Measurements from ENCODE around the gene AAMDC.

The AAMDC gene

DNA sequence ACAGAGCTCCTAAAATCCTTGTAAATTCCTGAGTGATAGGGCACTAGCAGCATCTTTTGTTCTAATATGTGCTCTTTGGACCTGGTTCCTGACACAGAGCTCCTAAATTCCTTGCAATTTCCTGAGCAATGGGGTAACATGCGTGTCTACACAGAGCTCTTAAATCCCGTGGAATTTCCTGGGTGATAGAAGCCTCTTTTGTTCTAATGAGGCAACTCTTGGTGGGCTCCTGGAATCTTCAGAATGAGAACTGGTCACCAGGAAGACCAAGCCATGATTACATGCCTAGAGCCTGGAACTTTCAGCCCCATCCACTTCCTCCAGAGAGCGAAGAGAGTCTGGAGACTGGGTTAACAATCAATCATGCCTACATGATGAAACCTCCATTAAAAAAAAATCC, 19.5 kb upstream of the AAMDC start:
- no peak for TF ChIP-seq GATA3 (IDR thresholded peaks at IDR 0.05; ENCODE audit: low read depth, low read length)
- TF ChIP-seq GATA2 (IDR thresholded peaks at IDR 0.05; ENCODE audit: low read depth, low read length) = no peak

DNA sequence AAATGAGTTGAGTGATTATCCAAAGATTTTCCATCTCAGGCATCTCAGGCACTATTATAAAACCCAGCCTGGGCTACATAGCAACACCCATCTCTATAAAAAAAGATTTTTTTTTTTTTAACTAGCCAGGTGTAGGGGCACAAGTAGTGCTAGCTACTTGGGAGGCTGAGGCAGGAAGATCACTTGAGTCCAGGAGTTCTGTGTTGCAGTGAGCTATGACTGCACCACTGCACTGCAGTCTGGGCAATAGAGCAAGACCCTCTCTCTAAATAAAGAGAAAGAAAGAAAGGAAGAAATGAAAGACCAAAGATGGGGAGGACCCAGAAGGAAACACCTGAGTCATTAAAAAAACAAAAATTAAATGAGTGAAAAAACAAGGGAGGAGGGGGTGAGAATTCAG, 14.5 kb upstream of the AAMDC start:
- no peak for TF ChIP-seq GATA3 (IDR thresholded peaks at IDR 0.05; ENCODE audit: low read depth, low read length)
- TF ChIP-seq GATA2 (IDR thresholded peaks at IDR 0.05; ENCODE audit: low read depth, low read length) = no peak

DNA sequence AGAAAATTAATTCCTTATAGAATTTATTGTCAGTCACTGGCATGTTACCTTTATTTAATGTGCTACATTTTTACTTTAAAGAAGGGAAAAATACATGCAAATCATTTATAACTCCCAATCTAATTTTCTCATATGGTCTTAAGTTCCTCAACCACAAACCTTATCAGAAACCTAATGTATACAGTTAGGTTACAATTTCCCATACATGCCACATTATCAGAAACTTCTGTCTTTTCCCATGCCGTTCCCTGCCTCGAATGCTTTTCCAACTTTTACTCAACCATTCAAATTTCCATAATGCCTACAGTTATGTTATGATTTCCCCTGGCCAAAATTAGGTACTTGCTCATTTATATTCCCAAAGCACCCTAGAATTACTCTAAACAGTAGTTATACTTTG, 14.0 kb upstream of the AAMDC start:
- TF ChIP-seq GATA2 (IDR thresholded peaks at IDR 0.05; ENCODE audit: low read depth, low read length) = no peak
- TF ChIP-seq GATA3 (IDR thresholded peaks at IDR 0.05; ENCODE audit: low read depth, low read length) = no peak

DNA sequence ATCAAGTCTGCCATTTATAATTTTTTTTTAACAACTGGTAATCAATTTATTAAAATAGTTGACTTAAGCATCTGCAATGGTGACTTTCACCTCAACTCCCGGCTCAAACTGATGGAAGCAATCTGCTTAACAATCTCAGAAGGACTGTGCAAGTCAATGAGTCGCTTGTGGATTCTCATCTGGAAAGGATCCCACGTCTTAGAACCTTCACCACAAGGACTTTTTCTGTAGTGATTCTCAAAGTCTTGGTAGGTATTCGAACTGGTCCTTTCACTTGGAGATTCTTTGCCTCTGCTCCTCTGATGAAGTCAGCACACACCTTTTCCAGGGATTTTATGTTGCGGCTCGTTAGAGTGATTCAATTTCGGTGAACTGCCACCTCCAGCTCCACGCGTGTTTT, 7.7 kb upstream of the AAMDC start:
- TF ChIP-seq GATA3 (IDR thresholded peaks at IDR 0.05; ENCODE audit: low read depth, low read length) = no peak
- no peak for TF ChIP-seq GATA2 (IDR thresholded peaks at IDR 0.05; ENCODE audit: low read depth, low read length)

DNA sequence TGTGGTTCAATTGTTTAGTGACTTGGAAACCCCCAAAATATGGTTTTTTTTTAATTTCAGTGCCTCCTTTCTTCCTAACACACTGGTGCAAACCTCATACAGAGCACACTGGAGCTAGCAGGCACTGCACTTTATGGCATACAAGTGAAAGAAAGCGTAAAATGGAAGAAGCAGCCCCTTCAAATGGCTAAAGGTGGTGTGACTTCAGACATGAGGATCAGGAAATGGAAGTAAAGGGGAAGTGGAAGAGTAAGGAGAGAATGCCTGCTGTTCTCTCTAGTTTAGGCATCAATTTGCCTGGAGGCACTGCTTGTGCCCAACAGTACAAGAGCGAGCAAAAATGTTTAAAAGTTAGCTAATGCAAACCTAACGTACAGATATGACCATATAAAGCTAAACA, 6.1 kb upstream of the AAMDC start:
- TF ChIP-seq GATA2 (IDR thresholded peaks at IDR 0.05; ENCODE audit: low read depth, low read length) = no peak
- no peak for TF ChIP-seq GATA3 (IDR thresholded peaks at IDR 0.05; ENCODE audit: low read depth, low read length)

DNA sequence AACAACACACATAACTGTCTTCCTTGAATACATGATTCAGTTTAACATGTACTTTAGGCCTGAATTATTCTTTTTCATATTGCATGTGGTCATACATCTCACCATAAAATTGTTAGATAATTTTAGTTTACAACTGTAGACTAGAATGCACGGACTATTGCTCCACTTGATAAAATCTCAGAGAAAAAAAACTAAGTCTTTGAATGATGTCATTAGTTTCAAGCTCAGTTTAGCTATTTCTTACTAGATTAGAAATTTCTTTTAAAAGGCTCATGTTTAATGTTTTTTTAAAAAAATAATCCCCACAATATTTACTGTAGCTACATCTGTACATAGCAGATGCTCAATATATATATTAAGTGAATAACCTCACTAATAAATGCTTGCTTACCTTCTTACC, 5.5 kb upstream of the AAMDC start:
- TF ChIP-seq GATA2 (IDR thresholded peaks at IDR 0.05; ENCODE audit: low read depth, low read length) (no peak), GATA3 (IDR thresholded peaks at IDR 0.05; ENCODE audit: low read depth, low read length) (no peak)

DNA sequence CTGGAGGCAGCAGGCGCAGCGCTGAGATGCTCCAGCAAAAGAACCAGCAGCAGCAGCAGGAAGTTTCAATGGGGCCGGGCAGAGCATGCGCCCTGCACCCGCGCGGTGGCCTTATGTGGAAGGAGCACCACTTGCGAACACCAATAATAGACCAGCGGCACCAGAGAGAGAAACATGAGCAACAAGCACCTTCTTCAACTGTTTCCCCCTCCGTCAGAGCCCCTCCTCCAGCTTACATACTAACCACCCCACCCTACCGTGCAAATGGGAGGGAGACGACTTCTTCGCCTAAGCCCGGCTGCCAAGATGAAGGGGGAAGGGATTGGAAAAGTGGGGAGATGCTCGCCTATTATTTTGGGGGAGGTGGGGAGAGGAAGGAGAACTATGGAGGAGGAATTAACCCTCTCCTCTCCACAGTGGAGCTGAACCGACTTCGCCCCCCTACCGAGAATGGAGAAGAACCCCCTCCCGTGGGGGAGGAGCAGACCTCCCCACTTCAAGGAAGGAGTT, 1.5 kb upstream of the AAMDC start:
- TF ChIP-seq GATA2 (IDR thresholded peaks at IDR 0.05; ENCODE audit: low read depth, low read length) (no peak), GATA3 (IDR thresholded peaks at IDR 0.05; ENCODE audit: low read depth, low read length) (no peak)

DNA sequence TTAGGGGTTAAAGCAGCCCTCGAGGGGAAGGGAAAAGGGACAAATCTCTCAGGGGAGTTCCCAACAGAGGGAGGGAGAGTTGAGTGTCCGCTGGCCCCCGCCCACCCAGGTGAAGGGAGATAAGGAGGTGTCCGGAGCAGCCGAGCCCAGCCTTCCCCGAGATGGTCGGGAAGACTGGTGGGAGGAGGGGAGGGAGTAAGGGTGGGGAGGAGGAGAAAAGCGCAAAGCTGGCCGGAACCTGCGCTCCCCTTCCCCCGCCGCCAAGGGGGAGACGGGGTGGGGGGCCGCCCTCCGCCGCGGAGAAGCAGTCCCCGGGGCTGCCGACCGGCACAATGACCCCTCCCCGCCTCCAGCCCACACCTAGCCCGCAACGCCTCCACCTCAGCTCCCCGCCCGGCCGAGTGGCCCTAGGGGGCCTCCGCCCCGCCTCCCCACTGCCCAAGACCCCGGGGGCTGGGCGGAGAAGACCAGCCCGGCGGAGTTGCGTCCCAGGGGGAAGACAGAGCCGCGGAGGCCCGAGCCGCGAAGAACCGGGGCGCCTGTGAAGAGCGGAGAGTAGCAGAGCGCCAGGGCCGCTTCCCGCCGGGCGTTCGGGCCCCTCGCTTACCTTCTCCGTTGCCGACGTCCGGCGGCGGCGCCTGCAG, 901 bp upstream of the AAMDC start:
- TF ChIP-seq GATA3 (IDR thresholded peaks at IDR 0.05; ENCODE audit: low read depth, low read length) = no peak
- no peak for TF ChIP-seq GATA2 (IDR thresholded peaks at IDR 0.05; ENCODE audit: low read depth, low read length)

DNA sequence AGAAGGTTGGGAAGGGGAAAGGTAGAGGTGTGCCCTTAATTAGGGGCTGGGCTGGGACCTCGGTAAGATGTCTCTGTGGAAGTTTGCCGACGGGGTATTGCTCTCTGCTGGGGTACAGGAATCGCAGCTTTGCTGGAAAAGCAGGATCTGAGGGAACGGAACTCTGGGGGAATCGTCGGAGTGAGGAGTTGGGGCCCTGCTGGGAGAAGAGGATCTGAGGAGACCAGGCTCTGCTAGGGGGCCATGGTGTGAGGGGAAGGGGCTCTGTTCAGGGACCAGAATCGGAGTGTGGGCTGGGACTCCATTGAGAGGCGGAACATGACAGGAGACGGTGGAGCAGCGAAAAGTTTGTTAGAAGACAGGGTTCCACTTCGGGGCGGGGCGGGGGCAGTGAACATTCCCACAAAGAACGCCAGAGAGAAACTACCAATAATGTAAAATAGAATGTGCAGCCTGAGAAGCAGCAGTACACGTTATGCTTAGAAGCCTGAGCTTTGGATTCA, 456 bp downstream of the AAMDC start:
- TF ChIP-seq GATA3 (IDR thresholded peaks at IDR 0.05; ENCODE audit: low read depth, low read length) (no peak), GATA2 (IDR thresholded peaks at IDR 0.05; ENCODE audit: low read depth, low read length) (no peak)

DNA sequence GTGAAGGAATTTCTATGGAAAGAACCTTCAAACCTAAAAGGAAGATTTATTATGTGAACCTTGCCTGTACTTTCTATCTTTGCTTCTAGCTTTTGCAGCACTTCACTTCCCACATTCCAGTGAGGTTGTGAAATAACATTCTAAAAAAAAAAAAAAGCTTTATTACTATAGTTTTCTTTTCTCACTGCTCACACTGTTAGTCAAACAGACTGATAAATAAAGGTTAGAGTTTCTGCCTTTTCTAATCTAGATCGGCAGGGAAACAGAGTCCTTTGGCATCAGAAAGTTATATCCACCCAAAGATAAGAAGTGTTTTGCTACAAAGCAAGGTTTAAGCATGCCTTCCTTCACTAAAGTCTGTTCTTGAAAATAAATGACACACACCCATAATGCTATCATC, 2.8 kb downstream of the AAMDC start:
- no peak for TF ChIP-seq GATA2 (IDR thresholded peaks at IDR 0.05; ENCODE audit: low read depth, low read length)
- TF ChIP-seq GATA3 (IDR thresholded peaks at IDR 0.05; ENCODE audit: low read depth, low read length) = no peak

DNA sequence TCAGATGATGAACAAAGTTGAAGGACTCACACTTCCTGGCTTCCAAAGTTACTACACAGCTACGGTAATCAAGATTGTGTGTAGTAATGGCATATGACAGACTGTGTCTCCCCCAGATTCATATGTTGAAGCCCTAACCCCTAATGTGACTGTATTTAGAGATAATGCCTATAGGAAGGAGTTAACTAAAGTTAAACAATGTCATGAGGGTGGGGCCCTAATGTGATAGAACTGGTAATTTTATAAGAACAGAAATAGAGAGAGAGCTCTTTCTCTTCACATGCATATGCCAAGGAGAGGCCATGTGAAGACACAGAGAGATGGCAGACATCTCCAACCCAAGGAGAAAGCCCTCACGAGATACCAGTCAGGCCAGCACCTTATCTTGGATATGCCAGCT, 8.0 kb downstream of the AAMDC start:
- no peak for TF ChIP-seq GATA2 (IDR thresholded peaks at IDR 0.05; ENCODE audit: low read depth, low read length)
- no peak for TF ChIP-seq GATA3 (IDR thresholded peaks at IDR 0.05; ENCODE audit: low read depth, low read length)

DNA sequence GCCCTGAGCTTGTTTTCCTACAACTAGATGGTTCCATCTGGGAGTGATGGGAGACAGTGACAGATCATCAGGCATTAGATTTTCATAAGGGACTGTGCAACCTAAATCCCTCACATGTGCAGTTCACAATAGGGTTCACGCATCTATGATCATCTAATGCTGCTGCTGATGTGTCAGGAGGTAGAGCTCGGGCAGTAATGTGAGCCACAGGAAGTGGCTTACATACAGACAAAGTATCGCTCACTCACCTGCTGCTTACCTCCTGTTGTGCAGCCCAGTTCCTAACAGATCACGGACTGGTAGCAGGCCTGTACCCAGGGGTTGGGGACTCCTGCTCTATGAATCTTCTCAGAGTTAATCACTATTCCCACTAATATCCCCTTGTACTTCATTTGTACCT, 12.4 kb downstream of the AAMDC start:
- TF ChIP-seq GATA2 (IDR thresholded peaks at IDR 0.05; ENCODE audit: low read depth, low read length) (no peak), GATA3 (IDR thresholded peaks at IDR 0.05; ENCODE audit: low read depth, low read length) (no peak)

DNA sequence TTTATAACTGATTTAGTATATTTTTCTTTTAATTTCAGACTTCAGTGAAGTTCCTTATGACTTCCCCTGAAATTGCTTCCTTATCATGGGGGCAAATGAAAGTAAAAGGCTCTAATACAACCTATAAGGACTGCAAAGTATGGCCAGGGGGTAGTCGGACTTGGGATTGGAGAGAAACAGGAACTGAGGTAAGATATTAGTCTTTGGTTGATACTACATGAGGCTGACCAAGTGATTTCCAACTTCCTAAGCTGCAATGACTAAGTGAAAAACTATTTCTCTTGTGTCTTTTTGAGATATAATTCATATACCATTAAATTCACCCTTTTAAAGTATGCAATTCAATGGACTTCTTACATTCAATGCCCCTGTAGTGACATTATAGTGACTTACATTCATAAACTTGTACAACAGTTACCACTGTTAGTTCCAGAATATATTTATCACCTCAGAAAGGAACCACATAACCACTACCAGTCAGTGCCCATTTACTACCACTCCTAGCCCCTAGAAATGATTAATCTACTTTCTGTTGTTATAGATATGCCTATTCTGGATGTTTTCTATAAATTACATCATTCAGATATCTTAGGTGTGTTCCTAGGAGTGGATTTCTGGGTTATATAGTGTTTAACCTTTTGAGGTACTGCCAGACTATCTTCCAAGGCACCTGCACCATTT, 21.6 kb downstream of the AAMDC start:
- TF ChIP-seq GATA3 (IDR thresholded peaks at IDR 0.05; ENCODE audit: low read depth, low read length) (no peak), GATA2 (IDR thresholded peaks at IDR 0.05; ENCODE audit: low read depth, low read length) (no peak)

DNA sequence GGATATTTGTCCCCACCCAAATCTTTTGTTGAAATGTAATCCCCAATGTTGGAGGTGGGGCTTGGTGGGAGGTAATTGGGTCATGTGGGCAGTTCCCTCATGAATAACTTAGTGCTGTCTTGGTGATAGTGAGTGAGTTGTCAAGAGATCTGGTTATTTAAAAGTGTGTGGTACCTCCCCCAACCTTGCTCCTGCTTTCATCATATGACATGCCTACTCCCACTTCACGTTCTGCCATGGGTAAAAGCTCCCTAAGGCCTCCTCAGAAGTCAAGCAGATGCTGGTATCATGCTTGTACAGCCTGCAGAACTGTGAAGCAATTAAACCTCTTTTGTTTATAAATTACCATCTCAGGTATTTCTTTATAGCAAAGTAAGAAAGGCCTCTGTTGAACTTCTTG, 30.6 kb downstream of the AAMDC start:
- no peak for TF ChIP-seq GATA2 (IDR thresholded peaks at IDR 0.05; ENCODE audit: low read depth, low read length)
- no peak for TF ChIP-seq GATA3 (IDR thresholded peaks at IDR 0.05; ENCODE audit: low read depth, low read length)

DNA sequence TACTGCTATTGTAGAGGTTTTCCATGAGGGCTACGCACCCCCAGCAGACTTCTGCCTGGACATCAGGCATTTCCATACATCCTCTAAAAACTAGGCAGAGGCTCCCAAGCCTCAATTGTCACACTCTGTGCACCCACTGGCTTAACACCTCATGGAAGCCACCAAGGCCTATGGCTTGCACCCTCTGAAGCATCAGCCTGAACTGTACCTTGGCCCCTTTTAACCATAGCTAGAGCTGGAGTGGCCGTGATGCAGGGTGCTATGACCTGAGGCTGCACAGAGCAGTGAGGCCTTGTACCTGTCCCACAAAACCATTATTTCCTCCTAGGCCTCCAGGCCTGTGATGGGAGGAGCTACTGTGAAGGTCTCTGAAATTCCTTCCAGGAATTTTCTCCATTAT, 33.9 kb downstream of the AAMDC start:
- TF ChIP-seq GATA3 (IDR thresholded peaks at IDR 0.05; ENCODE audit: low read depth, low read length) = no peak
- no peak for TF ChIP-seq GATA2 (IDR thresholded peaks at IDR 0.05; ENCODE audit: low read depth, low read length)
